ENCODE measurements around the gene ITPRID2. TPM values are rescaled to one million over a fixed set of nuclear protein-coding genes. Genes with fewer than 3 reads are reported as not detected.

The ITPRID2 gene
- polyA plus RNA-seq, 1 donor (not counting 4 experiments of a cell fraction or from before 2014, with no cell fraction given), result 146 TPM

- H3K27me3 ChIP-seq (ENCODE audit: control insufficient read depth, extremely low read depth, insufficient read depth, low read length), result no peaks in the 10 kb centered on the region
- H3K36me3 ChIP-seq (ENCODE audit: control insufficient read depth in 2 of 2, extremely low read depth in 1 of 2, insufficient read depth in 2 of 2, low read length in 2 of 2), result peaks cover 9 to 27% of the 10 kb centered on the region in 2 experiments
- FAIRE-seq (peak; percentile 20), DNase-seq (ENCODE audit: low read depth, low spot score) (no peak)
- no peaks in the 10 kb centered on the region for H4K20me1 ChIP-seq (ENCODE audit: control insufficient read depth, extremely low read depth, insufficient read depth, low read length)
- peak overlapping the region; percentile 35 for H3K9ac ChIP-seq (ENCODE audit: control insufficient read depth, extremely low read depth, insufficient read depth, low read length)
- H3K9me3 ChIP-seq (ENCODE audit: control insufficient read depth, low read depth, low read length), result no peaks in the 10 kb centered on the region
- peak overlapping the region; percentile 12 to 96 (median 56) for H3K4me3 ChIP-seq (ENCODE audit: control insufficient read depth in 2 of 3, extremely low read depth in 1 of 3, insufficient read depth in 2 of 3, low read depth in 1 of 3, low read length in 3 of 3)
- H2AFZ ChIP-seq (ENCODE audit: control insufficient read depth, low read length), result no peak overlapping the region
- peak overlapping the region; percentile 58 for H3K4me2 ChIP-seq (ENCODE audit: control insufficient read depth, extremely low read depth, insufficient read depth, low read depth, low read length)
- H3K27ac ChIP-seq (ENCODE audit: control insufficient read depth, insufficient read depth, low read length), result peak overlapping the region; percentile 18
- peaks cover 22% of the 10 kb centered on the region for H3K4me1 ChIP-seq (ENCODE audit: control insufficient read depth, extremely low read depth, insufficient read depth, low read length)
- no peak for TF ChIP-seq EZH2 (IDR thresholded peaks at IDR 0.05; ENCODE audit: low read length)
- no peak for TF ChIP-seq CTCF (optimal IDR thresholded peaks at IDR 0.05 in 1 of 3, IDR thresholded peaks at IDR 0.05 in 1 of 3, conservative IDR thresholded peaks at IDR 0.05 in 1 of 3; ENCODE audit: extremely low read depth in 1 of 3, insufficient read depth in 2 of 3, low read length in 3 of 3)
- H3K79me2 ChIP-seq (ENCODE audit: control insufficient read depth, insufficient read depth, low read length), result peaks cover 81% of the 10 kb centered on the region
- dilution Hi-C loops (cut with MboI; ENCODE audit: extremely low pct_ligation_motif_present, low sequenced_read_pairs), result no loop called here
- no peaks in the 10 kb centered on the region for H3K9me1 ChIP-seq (ENCODE audit: control insufficient read depth, extremely low read depth, insufficient read depth, low read length)
Observed at GRCh38 chr2:181895818-181896217, 4.3 kb downstream of the ITPRID2 start.

DNA sequence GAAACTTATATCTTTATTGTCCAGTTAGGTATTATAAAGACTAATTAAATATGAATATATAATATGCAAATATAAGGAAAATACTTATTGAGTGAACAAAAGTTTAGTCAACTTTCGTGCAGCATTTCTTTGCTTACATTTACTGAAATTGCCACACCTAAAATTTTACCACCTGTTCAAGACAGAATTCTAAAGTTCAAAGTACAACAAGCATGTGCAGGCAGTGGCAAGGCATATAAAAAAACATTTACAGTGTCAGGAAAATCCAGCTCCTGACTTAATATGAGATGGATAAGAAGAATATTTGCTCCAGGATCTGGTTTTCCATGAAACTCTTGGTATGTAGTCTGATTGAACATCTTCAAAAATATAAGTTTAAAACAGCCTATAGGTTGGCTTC lies 4.8 kb downstream of the ITPRID2 start:
- H3K4me1 ChIP-seq (ENCODE audit: control insufficient read depth, extremely low read depth, insufficient read depth, low read length), result peaks cover 18% of the 10 kb centered on the region
- no peaks in the 10 kb centered on the region for H3K9me1 ChIP-seq (ENCODE audit: control insufficient read depth, extremely low read depth, insufficient read depth, low read length)
- dilution Hi-C loops (cut with MboI; ENCODE audit: extremely low pct_ligation_motif_present, low sequenced_read_pairs), result no loop called here
- DNase-seq (ENCODE audit: low read depth, low spot score) (no peak), FAIRE-seq (no peak)
- peaks cover 12 to 32% of the 10 kb centered on the region in 2 experiments for H3K36me3 ChIP-seq (ENCODE audit: control insufficient read depth in 2 of 2, extremely low read depth in 1 of 2, insufficient read depth in 2 of 2, low read length in 2 of 2)
- no peaks in the 10 kb centered on the region for H3K9me3 ChIP-seq (ENCODE audit: control insufficient read depth, low read depth, low read length)
- H3K4me3 ChIP-seq (ENCODE audit: control insufficient read depth in 2 of 3, extremely low read depth in 1 of 3, insufficient read depth in 2 of 3, low read depth in 1 of 3, low read length in 3 of 3), result peak overlapping the region in 2 of 3 experiments; percentile 56 to 96
- H3K79me2 ChIP-seq (ENCODE audit: control insufficient read depth, insufficient read depth, low read length), result peaks cover 86% of the 10 kb centered on the region
- no peaks in the 10 kb centered on the region for H4K20me1 ChIP-seq (ENCODE audit: control insufficient read depth, extremely low read depth, insufficient read depth, low read length)
- peak overlapping the region; percentile 58 for H3K4me2 ChIP-seq (ENCODE audit: control insufficient read depth, extremely low read depth, insufficient read depth, low read depth, low read length)
- H3K27me3 ChIP-seq (ENCODE audit: control insufficient read depth, extremely low read depth, insufficient read depth, low read length), result no peaks in the 10 kb centered on the region
- H2AFZ ChIP-seq (ENCODE audit: control insufficient read depth, low read length), result no peak overlapping the region
- H3K9ac ChIP-seq (ENCODE audit: control insufficient read depth, extremely low read depth, insufficient read depth, low read length), result no peak overlapping the region
- no peak for TF ChIP-seq CTCF (optimal IDR thresholded peaks at IDR 0.05 in 1 of 3, IDR thresholded peaks at IDR 0.05 in 1 of 3, conservative IDR thresholded peaks at IDR 0.05 in 1 of 3; ENCODE audit: extremely low read depth in 1 of 3, insufficient read depth in 2 of 3, low read length in 3 of 3)
- TF ChIP-seq EZH2 (IDR thresholded peaks at IDR 0.05; ENCODE audit: low read length), result no peak
- H3K27ac ChIP-seq (ENCODE audit: control insufficient read depth, insufficient read depth, low read length), result peak overlapping the region; percentile 18

Measured in keratinocyte (primary cell).